T-helper 17 cell (primary cell): Measurements from ENCODE around the gene LEF1. TPM values are rescaled to one million over a fixed set of nuclear protein-coding genes. Genes with fewer than 3 reads are reported as not detected.

ENCODE experiments used
- ATAC-seq: fragments of 150-1000 bp; cut with Tn5 transposase; 2 replicates; pipeline ENCODE4 v1.10.0; 2021; ENCODE audit warnings: mild to moderate bottlenecking, moderate library complexity
- DNase-seq, 3 donors: peaks; one replicate each; pipeline versions ENCODE4 v3.0.0 to v3.0.0-alpha.2; 2020 to 2021
- H3K9me3 ChIP-seq: one replicate; pipeline ENCODE4 v1.7.0; 2013; ENCODE audit warnings: low read length, mild to moderate bottlenecking; ENCODE audit not compliant: control insufficient read depth, poor library complexity, severe bottlenecking
- H3K27ac Mint-ChIP-seq: one replicate; pipeline ENCODE4 v1.8.0; 2022; ENCODE audit warnings: mild to moderate bottlenecking, moderate library complexity, mixed read lengths
- H3K27me3 Mint-ChIP-seq: one replicate; pipeline ENCODE4 v1.8.0; 2022; ENCODE audit warnings: mixed read lengths
- H3K36me3 Mint-ChIP-seq: one replicate; pipeline ENCODE4 v1.8.0; 2022; ENCODE audit warnings: low read depth, mixed read lengths
- H3K4me1 Mint-ChIP-seq: one replicate; pipeline ENCODE4 v1.8.0; 2022; ENCODE audit warnings: mild to moderate bottlenecking, mixed read lengths
- H3K4me3 Mint-ChIP-seq: one replicate; pipeline ENCODE4 v1.8.0; 2022; ENCODE audit warnings: mild to moderate bottlenecking, moderate library complexity, mixed read lengths
- total RNA-seq, 4 donors: library from RNA in 2 of 4; stranded (reverse) in 2 of 4; gene quantifications; one replicate each; pipeline ENCODE4 v1.2.3 and lab custom pipeline; 2022 to 2026

LEF1 gene
- total RNA-seq (100 to 1,000 TPM; 236 to 319 TPM), total RNA-seq (lab: John Stamatoyannopoulos, UW) (197 to 289 reads per million in 2 donors)

GRCh38 chr4:108168671-108169523, at the start of gene LEF1:
LEF1 (minus strand) TSS chr4:108168932; CDS start chr4:108167767, 1,165 bp downstream.
- peaks cover 29% of the 10 kb centered on the region for H3K27me3 Mint-ChIP-seq
- peak within 1 kb of the TSS; percentile 98 for H3K4me3 Mint-ChIP-seq
- DNase-seq (peak; percentile 37 to 54 (median 47)), ATAC-seq (peak; percentile 47)
- no peaks in the 10 kb centered on the region for H3K9me3 ChIP-seq
- H3K4me1 Mint-ChIP-seq = peaks cover 39% of the 10 kb centered on the region
- H3K27ac Mint-ChIP-seq = peak within 1 kb of the TSS; percentile 97
- peaks cover 5% of the 10 kb centered on the region for H3K36me3 Mint-ChIP-seq

GRCh38 chr4:108216510-108216909, 47.8 kb upstream of the LEF1 start:
- Mint-ChIP-seq H3K4me1 (no peaks in the 10 kb centered on the region), H3K27ac (no peak overlapping the region), H3K36me3 (peaks cover 4% of the 10 kb centered on the region), H3K4me3 (no peak overlapping the region), H3K27me3 (no peaks in the 10 kb centered on the region)
- DNase-seq (no peak), ATAC-seq (no peak)
- H3K9me3 ChIP-seq = no peaks in the 10 kb centered on the region

GRCh38 chr4:108215055-108215454, 46.3 kb upstream of the LEF1 start:
- no peak for ATAC-seq
- no peaks in the 10 kb centered on the region for H3K4me1 Mint-ChIP-seq
- peaks cover 4% of the 10 kb centered on the region for H3K36me3 Mint-ChIP-seq
- H3K4me3 Mint-ChIP-seq = no peak overlapping the region
- H3K27ac Mint-ChIP-seq = no peak overlapping the region
- no peaks in the 10 kb centered on the region for H3K9me3 ChIP-seq
- DNase-seq = no peak
- H3K27me3 Mint-ChIP-seq = no peaks in the 10 kb centered on the region

DNA sequence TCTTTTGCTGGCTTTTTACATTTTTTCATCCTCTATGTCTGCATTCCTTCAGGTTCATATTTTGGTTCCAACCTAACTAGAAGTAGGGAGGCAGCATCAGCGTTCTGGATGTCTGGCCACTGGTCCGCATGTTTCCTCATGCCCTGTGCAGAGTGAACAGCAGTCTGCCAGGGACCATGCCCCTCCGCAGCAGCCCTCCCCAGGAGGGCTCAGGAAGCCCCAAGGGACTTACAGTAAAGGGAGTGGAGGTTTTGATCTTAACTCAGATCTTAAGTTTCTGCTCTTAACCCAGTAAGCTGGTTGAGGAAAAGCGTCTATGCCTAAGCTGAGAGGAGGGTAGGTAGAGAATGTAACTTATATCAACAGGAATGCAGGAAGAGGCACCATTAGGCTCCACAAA, 45.0 kb upstream of the LEF1 start:
- DNase-seq (no peak), ATAC-seq (no peak)
- no peaks in the 10 kb centered on the region for H3K9me3 ChIP-seq
- Mint-ChIP-seq H3K36me3 (peaks cover 4% of the 10 kb centered on the region), H3K4me3 (no peak overlapping the region), H3K27ac (no peak overlapping the region), H3K27me3 (no peaks in the 10 kb centered on the region), H3K4me1 (no peaks in the 10 kb centered on the region)

DNA sequence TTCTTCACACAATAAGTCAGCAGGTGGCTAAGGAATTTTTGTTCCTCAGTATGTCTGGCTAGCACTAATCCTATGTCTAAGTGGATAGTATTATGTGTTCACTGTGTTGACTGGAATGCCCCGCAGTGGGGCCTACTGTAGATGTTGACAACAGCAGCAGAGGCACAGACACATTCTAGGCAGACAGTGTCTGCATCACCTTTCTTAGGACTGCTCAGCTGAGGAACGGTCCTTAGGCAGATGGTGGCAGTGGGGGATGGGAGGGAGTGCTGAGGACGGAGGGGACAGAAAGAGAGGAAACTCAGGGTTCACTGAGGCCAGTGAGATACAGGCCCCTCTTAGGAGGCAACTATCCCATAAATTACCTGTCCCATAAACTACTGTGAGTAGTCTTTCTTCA, 44.6 kb upstream of the LEF1 start:
- ATAC-seq = no peak

GRCh38 chr4:108210989-108211835, 42.5 kb upstream of the LEF1 start:
- Mint-ChIP-seq H3K36me3 (peaks cover 7% of the 10 kb centered on the region), H3K27ac (no peak overlapping the region), H3K4me1 (peaks cover 3% of the 10 kb centered on the region), H3K27me3 (no peaks in the 10 kb centered on the region), H3K4me3 (no peak overlapping the region)
- DNase-seq = no peak
- H3K9me3 ChIP-seq = no peaks in the 10 kb centered on the region
- no peak for ATAC-seq

More for the DNA sequence above, 44.6 kb upstream of the LEF1 start:
- DNase-seq = no peak
- H3K9me3 ChIP-seq = no peaks in the 10 kb centered on the region
- Mint-ChIP-seq H3K27me3 (no peaks in the 10 kb centered on the region), H3K36me3 (peaks cover 4% of the 10 kb centered on the region), H3K4me3 (no peak overlapping the region), H3K4me1 (no peaks in the 10 kb centered on the region), H3K27ac (no peak overlapping the region)

GRCh38 chr4:108209489-108209888, 40.8 kb upstream of the LEF1 start:
- no peak overlapping the region for H3K4me3 Mint-ChIP-seq
- no peak overlapping the region for H3K27ac Mint-ChIP-seq
- H3K9me3 ChIP-seq = no peaks in the 10 kb centered on the region
- no peak for DNase-seq
- H3K4me1 Mint-ChIP-seq = peaks cover 3% of the 10 kb centered on the region
- H3K27me3 Mint-ChIP-seq = no peaks in the 10 kb centered on the region
- peaks cover 3% of the 10 kb centered on the region for H3K36me3 Mint-ChIP-seq
- no peak for ATAC-seq

- H3K4me1 Mint-ChIP-seq = peaks cover 3% of the 10 kb centered on the region
- ATAC-seq (no peak), DNase-seq (no peak)
- no peak overlapping the region for H3K4me3 Mint-ChIP-seq
- no peak overlapping the region for H3K27ac Mint-ChIP-seq
- no peaks in the 10 kb centered on the region for H3K27me3 Mint-ChIP-seq
- H3K36me3 Mint-ChIP-seq = peaks cover 3% of the 10 kb centered on the region
- H3K9me3 ChIP-seq = no peaks in the 10 kb centered on the region
These were observed 37.1 kb upstream of the LEF1 start for GRCh38 chr4:108205859-108206258.

GRCh38 chr4:108204518-108204917, 35.8 kb upstream of the LEF1 start:
- H3K27me3 Mint-ChIP-seq = no peaks in the 10 kb centered on the region
- peaks cover 3% of the 10 kb centered on the region for H3K36me3 Mint-ChIP-seq
- ATAC-seq = no peak
- H3K4me1 Mint-ChIP-seq = peaks cover 3% of the 10 kb centered on the region
- H3K27ac Mint-ChIP-seq = no peak overlapping the region
- DNase-seq = no peak
- no peaks in the 10 kb centered on the region for H3K9me3 ChIP-seq
- H3K4me3 Mint-ChIP-seq = no peak overlapping the region

- Mint-ChIP-seq H3K4me1 (peaks cover 3% of the 10 kb centered on the region), H3K4me3 (no peak overlapping the region), H3K27me3 (no peaks in the 10 kb centered on the region), H3K27ac (no peak overlapping the region), H3K36me3 (peaks cover 3% of the 10 kb centered on the region)
- H3K9me3 ChIP-seq = no peaks in the 10 kb centered on the region
- DNase-seq (no peak), ATAC-seq (no peak)
These were observed 34.6 kb upstream of the LEF1 start for GRCh38 chr4:108203377-108203776.

GRCh38 chr4:108201774-108202173, 33.0 kb upstream of the LEF1 start:
- no peaks in the 10 kb centered on the region for H3K9me3 ChIP-seq
- H3K27ac Mint-ChIP-seq = peak overlapping the region; percentile 5
- DNase-seq (no peak), ATAC-seq (no peak)
- H3K4me1 Mint-ChIP-seq = peaks cover 2% of the 10 kb centered on the region
- H3K4me3 Mint-ChIP-seq = no peak overlapping the region
- H3K36me3 Mint-ChIP-seq = peaks cover 2% of the 10 kb centered on the region
- H3K27me3 Mint-ChIP-seq = no peaks in the 10 kb centered on the region

DNA sequence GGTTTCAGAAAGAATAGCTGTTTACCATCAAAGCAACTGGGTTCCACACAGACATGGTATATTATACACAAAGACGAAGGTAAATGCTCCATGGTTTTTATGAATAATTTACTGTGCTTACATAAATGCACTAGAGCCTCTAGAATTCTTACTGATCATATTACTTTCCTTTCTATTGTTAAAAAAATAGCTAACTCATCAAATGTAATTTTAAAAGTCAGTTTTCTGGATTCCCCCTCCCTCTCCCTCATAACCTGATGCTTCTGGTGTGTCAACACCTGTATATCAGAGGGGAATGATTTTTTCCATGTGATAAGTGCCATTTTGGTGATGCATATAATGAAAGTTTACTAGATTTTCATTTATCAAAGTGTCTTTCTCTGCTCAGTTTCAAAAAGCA, 31.1 kb upstream of the LEF1 start:
- Mint-ChIP-seq H3K4me1 (peaks cover 4% of the 10 kb centered on the region), H3K27ac (no peak overlapping the region), H3K4me3 (no peak overlapping the region), H3K36me3 (no peaks in the 10 kb centered on the region), H3K27me3 (no peaks in the 10 kb centered on the region)
- no peak for DNase-seq
- ATAC-seq = no peak
- no peaks in the 10 kb centered on the region for H3K9me3 ChIP-seq

- no peak overlapping the region for H3K4me3 Mint-ChIP-seq
- no peaks in the 10 kb centered on the region for H3K9me3 ChIP-seq
- DNase-seq (no peak), ATAC-seq (no peak)
- H3K27ac Mint-ChIP-seq = no peak overlapping the region
- H3K36me3 Mint-ChIP-seq = peaks cover 4% of the 10 kb centered on the region
- peaks cover 11% of the 10 kb centered on the region for H3K27me3 Mint-ChIP-seq
- H3K4me1 Mint-ChIP-seq = peaks cover 14% of the 10 kb centered on the region
These were observed 25.3 kb upstream of the LEF1 start for GRCh38 chr4:108193886-108194672.
